Gastrocnemius medialis (tissue), 4 donors: ENCODE data around the gene NEK2.

Source experiments
- POLR2A ChIP-seq, 2 donors: fragments of 450-650 bp; IDR thresholded peaks; one replicate each; pipeline ENCODE4 v1.6.1; 2017; ENCODE audit warnings: antibody characterized with exemption in 2 of 2, mild to moderate bottlenecking in 2 of 2, moderate library complexity in 2 of 2
- TF ChIP-seq, protein P1 (sequence below), 5 experiments: fragments of 450-650 bp in 3 of 5; fragments of 200-600 bp in 2 of 5; sonication (generic) in 2 of 5; IDR thresholded peaks in 4 of 5; conservative IDR thresholded peaks in 1 of 5; 1 replicate in 4 of 5; 2 replicates in 1 of 5; pipeline ENCODE4 v1.5.1; 2016 to 2019; ENCODE audit warnings: antibody characterized with exemption in 5 of 5, mild to moderate bottlenecking in 3 of 5, moderate library complexity in 3 of 5

DNA sequence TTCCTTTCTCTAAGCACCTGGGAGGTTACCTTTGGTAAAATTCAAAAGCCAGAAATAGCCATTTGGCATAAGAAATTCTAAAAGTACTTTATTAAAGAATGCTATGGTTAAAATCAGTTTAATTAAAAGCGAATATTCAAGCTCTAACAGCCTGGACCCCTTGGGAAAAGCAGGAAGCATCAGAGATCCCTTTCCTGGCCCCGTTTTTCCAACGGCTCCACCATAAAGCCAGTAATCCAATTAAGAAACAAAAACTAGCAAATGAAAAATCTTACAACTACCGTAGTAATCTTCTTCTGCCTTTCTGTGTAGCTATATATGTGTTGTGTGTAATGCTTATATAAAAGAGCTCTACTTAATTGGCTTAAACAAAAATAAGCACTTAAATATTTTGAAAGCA, 33.5 kb upstream of the NEK2 start:
- TF ChIP-seq, protein P1, sequence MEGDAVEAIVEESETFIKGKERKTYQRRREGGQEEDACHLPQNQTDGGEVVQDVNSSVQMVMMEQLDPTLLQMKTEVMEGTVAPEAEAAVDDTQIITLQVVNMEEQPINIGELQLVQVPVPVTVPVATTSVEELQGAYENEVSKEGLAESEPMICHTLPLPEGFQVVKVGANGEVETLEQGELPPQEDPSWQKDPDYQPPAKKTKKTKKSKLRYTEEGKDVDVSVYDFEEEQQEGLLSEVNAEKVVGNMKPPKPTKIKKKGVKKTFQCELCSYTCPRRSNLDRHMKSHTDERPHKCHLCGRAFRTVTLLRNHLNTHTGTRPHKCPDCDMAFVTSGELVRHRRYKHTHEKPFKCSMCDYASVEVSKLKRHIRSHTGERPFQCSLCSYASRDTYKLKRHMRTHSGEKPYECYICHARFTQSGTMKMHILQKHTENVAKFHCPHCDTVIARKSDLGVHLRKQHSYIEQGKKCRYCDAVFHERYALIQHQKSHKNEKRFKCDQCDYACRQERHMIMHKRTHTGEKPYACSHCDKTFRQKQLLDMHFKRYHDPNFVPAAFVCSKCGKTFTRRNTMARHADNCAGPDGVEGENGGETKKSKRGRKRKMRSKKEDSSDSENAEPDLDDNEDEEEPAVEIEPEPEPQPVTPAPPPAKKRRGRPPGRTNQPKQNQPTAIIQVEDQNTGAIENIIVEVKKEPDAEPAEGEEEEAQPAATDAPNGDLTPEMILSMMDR (IDR thresholded peaks at IDR 0.05 in 4 of 5, conservative IDR thresholded peaks at IDR 0.05 in 1 of 5): no peak
- no peak for TF ChIP-seq POLR2A (IDR thresholded peaks at IDR 0.05)
